ENCODE results near the gene ADGRD2. TPM values are rescaled to one million over a fixed set of nuclear protein-coding genes. Genes with fewer than 3 reads are reported as not detected.

ADGRD2 gene, protein sequence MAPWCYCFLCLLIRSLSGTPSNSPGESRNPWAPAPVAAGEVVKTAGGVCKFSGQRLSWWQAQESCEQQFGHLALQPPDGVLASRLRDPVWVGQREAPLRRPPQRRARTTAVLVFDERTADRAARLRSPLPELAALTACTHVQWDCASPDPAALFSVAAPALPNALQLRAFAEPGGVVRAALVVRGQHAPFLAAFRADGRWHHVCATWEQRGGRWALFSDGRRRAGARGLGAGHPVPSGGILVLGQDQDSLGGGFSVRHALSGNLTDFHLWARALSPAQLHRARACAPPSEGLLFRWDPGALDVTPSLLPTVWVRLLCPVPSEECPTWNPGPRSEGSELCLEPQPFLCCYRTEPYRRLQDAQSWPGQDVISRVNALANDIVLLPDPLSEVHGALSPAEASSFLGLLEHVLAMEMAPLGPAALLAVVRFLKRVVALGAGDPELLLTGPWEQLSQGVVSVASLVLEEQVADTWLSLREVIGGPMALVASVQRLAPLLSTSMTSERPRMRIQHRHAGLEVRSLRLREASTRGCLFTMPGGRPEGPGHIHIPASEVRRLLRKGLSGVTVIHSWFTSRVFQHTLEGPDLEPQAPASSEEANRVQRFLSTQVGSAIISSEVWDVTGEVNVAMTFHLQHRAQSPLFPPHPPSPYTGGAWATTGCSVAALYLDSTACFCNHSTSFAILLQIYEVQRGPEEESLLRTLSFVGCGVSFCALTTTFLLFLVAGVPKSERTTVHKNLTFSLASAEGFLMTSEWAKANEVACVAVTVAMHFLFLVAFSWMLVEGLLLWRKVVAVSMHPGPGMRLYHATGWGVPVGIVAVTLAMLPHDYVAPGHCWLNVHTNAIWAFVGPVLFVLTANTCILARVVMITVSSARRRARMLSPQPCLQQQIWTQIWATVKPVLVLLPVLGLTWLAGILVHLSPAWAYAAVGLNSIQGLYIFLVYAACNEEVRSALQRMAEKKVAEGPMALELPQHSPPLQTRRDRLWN
- under 1 TPM in 1 of 2 donors, not detected in 1; 0.02 TPM for polyA plus RNA-seq

DNA sequence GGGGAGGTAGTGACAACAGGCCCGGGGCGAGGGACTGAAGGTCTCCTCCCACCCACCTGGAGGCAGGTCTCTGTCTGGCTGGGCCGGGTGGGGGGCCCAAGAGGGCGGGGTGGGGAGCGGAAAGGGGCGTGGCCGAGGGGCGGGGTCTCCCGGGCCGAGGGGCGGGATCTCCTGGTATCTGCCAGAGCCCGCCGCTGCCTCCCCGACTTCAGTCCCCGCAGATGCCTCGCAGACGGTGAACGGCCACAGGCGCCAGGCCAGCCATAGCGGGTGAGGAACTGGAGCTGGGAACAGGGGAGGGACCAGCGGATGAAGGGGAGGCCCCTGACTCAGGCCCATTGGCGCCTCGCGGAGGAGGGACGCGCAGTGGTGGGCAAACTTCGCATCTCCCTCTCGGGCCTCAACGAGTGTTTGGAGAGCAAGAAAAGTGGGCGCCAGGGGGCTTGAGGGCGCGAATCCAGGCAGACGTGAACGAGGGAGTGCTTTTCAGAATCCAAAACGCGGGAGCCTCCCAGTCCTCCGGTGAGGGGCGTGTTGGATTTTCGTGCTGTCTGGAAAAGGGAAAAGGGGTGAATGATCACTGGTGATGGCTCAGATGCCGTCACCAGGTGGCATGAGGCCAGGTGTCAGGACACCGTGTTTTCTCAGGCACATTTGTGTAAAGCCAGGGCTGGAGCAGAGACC, at the start of gene ADGRD2:
Gene ADGRD2 (plus strand): TSS at position 211 of the 684 bp plus-strand sequence. CDS start 1,216 bp downstream, outside the sequence.
- no peaks in the 10 kb centered on the region for H3K9me3 ChIP-seq (ENCODE audit: control insufficient read depth in 2 of 2, insufficient read depth in 1 of 2, low read depth in 1 of 2, low read length in 1 of 2)
- WGBS, 2 donors: 7 to 9% methylated on average over 33 to 41 of the region's 41 CpGs

DNA sequence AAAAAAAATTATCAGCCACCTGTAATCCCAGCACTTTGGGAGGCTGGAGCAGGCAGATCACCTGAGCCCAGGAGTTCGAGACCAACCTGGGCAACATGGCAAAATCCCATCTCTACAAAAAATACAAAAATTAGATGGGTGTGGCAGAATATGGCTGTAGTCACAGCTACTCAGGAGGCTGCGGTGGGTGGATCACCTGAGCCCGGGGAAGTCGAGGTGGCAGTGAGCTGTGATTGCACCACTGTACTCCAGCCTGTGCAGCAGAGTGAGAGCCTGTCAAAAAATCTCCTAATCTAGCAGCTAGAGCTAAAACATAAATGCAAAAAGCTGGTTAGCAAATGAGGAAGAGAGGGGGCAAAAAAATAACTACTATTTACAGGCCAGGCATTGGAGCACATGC, 47.0 kb upstream of the ADGRD2 start:
- peaks cover 5 to 14% of the 10 kb centered on the region in 2 donors for H3K36me3 ChIP-seq (ENCODE audit: control insufficient read depth in 2 of 2, insufficient read depth in 2 of 2, low read length in 1 of 2)
- H3K4me1 ChIP-seq (ENCODE audit: control insufficient read depth in 2 of 2, insufficient read depth in 2 of 2, low read length in 1 of 2): peaks cover 0 to 4% of the 10 kb centered on the region in 2 donors
- H3K9me3 ChIP-seq (ENCODE audit: control insufficient read depth in 2 of 2, insufficient read depth in 1 of 2, low read depth in 1 of 2, low read length in 1 of 2): no peaks in the 10 kb centered on the region
- WGBS, 2 donors: 93 to 95% methylated on average over 4 of the region's 4 CpGs
- no peaks in the 10 kb centered on the region for H3K27me3 ChIP-seq (ENCODE audit: control insufficient read depth in 1 of 2, insufficient read depth in 2 of 2, low read length in 2 of 2)
- H3K4me3 ChIP-seq (ENCODE audit: low read depth in 1 of 2, low read length in 2 of 2): no peak overlapping the region
- no peak overlapping the region for H3K27ac ChIP-seq (ENCODE audit: low read depth in 2 of 2, low read length in 1 of 2)

More for the DNA sequence above, at the start of gene ADGRD2:
- Histone ChIP-seq H3K27me3 (ENCODE audit: control insufficient read depth in 1 of 2, insufficient read depth in 2 of 2, low read length in 2 of 2) (peaks cover 0 to 4% of the 10 kb centered on the region in 2 donors), H3K4me3 (ENCODE audit: low read depth in 1 of 2, low read length in 2 of 2) (peak within 1 kb of the TSS in 1 of 2 donors; percentile 1), H3K4me1 (ENCODE audit: control insufficient read depth in 2 of 2, insufficient read depth in 2 of 2, low read length in 1 of 2) (peaks cover 3 to 14% of the 10 kb centered on the region in 2 donors), H3K27ac (ENCODE audit: low read depth in 2 of 2, low read length in 1 of 2) (no peak within 1 kb of the TSS), H3K36me3 (ENCODE audit: control insufficient read depth in 2 of 2, insufficient read depth in 2 of 2, low read length in 1 of 2) (no peaks in the 10 kb centered on the region)

DNA sequence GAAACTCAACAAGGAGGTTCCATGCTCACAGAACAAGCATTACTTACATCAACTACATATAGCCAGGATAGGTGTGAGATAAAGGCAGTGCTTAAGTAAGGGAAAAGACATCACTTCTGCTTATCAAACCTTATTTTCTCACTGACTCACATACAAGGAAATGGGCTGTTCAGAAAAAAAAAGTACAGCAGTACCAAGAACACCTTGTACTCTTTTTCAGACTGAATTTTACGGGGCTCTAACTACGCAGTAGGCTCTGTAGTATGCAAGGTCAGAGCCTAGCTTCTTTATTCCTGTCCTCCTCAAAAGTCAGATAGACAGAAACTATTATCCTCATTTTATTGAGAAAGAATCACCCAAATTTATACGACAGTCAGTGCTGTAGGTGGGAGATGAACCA, 40.8 kb upstream of the ADGRD2 start:
- WGBS, 2 donors: 96% methylated on average over 3 of the region's 3 CpGs
- Histone ChIP-seq H3K27me3 (ENCODE audit: control insufficient read depth in 1 of 2, insufficient read depth in 2 of 2, low read length in 2 of 2) (no peaks in the 10 kb centered on the region), H3K4me1 (ENCODE audit: control insufficient read depth in 2 of 2, insufficient read depth in 2 of 2, low read length in 1 of 2) (no peaks in the 10 kb centered on the region), H3K4me3 (ENCODE audit: low read depth in 1 of 2, low read length in 2 of 2) (no peak overlapping the region), H3K27ac (ENCODE audit: low read depth in 2 of 2, low read length in 1 of 2) (no peak overlapping the region), H3K36me3 (ENCODE audit: control insufficient read depth in 2 of 2, insufficient read depth in 2 of 2, low read length in 1 of 2) (peaks cover 9 to 10% of the 10 kb centered on the region in 2 donors), H3K9me3 (ENCODE audit: control insufficient read depth in 2 of 2, insufficient read depth in 1 of 2, low read depth in 1 of 2, low read length in 1 of 2) (no peaks in the 10 kb centered on the region)

DNA sequence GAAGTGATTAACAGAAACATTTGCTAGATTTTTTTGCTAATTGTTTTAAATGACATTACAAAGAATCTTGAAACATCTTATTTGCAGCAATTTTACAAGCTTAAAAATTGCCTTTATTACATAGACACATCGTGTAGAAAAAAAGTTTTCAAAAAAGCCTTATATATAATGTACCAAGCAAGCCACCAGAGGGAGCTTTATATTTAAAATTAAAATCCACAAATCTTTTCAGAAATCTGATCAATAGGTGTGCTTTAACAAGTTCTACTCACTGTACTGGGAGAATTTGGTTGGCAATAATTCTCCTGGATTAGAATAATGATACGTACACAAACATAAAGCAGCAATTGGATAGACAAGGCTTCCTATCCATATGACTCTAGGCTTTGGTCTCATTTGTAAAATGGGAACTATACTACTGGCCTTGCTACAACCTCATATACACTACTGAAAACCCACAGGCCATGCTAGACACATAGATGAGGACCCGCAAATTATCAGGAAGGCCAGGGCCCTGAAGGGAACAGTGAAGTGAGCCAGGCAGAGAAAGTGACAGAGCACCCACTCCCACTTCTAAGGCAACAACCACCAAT, 39.8 kb upstream of the ADGRD2 start:
- Histone ChIP-seq H3K9me3 (ENCODE audit: control insufficient read depth in 2 of 2, insufficient read depth in 1 of 2, low read depth in 1 of 2, low read length in 1 of 2) (no peaks in the 10 kb centered on the region), H3K36me3 (ENCODE audit: control insufficient read depth in 2 of 2, insufficient read depth in 2 of 2, low read length in 1 of 2) (peaks cover 9 to 10% of the 10 kb centered on the region in 2 donors), H3K27ac (ENCODE audit: low read depth in 2 of 2, low read length in 1 of 2) (no peak overlapping the region), H3K4me1 (ENCODE audit: control insufficient read depth in 2 of 2, insufficient read depth in 2 of 2, low read length in 1 of 2) (no peaks in the 10 kb centered on the region), H3K4me3 (ENCODE audit: low read depth in 1 of 2, low read length in 2 of 2) (no peak overlapping the region), H3K27me3 (ENCODE audit: control insufficient read depth in 1 of 2, insufficient read depth in 2 of 2, low read length in 2 of 2) (no peaks in the 10 kb centered on the region)
- WGBS, 2 donors: 61 to 62% methylated on average over 3 of the region's 3 CpGs

DNA sequence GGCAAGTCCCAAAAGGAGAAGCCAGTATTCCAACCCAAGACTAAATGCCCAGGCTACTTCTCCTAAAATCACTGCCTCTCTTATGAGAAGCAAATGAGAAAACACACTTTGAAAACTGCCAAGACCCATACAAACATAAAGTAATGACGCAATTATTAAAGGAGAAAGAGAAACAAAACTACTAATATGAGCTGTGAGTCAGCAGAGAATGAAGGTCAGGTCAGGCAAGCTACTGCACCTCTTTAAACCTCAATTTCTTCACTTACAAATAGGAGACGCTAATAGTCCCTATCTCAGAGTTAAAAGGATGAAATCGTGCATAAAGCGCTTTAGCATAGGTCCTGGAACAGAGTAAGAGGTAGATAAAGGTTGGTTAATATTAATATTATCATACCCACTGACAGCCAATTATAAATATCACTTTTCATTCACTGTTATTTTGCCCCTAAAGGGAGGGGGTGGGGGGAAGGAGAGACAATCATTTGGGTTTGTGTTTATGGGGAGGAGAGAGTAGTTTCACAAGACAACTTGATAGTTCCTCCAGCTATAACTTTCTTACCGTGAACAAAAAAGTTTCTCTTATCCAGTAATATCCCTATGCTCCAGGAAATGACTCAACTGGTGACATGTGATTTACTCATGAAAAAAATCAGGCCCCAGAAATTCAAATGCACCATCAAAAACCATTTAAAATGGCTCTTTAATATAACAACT, 38.6 kb upstream of the ADGRD2 start:
- H3K27me3 ChIP-seq (ENCODE audit: control insufficient read depth in 1 of 2, insufficient read depth in 2 of 2, low read length in 2 of 2): no peaks in the 10 kb centered on the region
- no peak overlapping the region for H3K4me3 ChIP-seq (ENCODE audit: low read depth in 1 of 2, low read length in 2 of 2)
- no peaks in the 10 kb centered on the region for H3K9me3 ChIP-seq (ENCODE audit: control insufficient read depth in 2 of 2, insufficient read depth in 1 of 2, low read depth in 1 of 2, low read length in 1 of 2)
- WGBS, 2 donors: 65 to 72% methylated on average over 5 of the region's 5 CpGs
- peaks cover 6 to 10% of the 10 kb centered on the region in 2 donors for H3K36me3 ChIP-seq (ENCODE audit: control insufficient read depth in 2 of 2, insufficient read depth in 2 of 2, low read length in 1 of 2)
- H3K4me1 ChIP-seq (ENCODE audit: control insufficient read depth in 2 of 2, insufficient read depth in 2 of 2, low read length in 1 of 2): no peaks in the 10 kb centered on the region
- H3K27ac ChIP-seq (ENCODE audit: low read depth in 2 of 2, low read length in 1 of 2): no peak overlapping the region

DNA sequence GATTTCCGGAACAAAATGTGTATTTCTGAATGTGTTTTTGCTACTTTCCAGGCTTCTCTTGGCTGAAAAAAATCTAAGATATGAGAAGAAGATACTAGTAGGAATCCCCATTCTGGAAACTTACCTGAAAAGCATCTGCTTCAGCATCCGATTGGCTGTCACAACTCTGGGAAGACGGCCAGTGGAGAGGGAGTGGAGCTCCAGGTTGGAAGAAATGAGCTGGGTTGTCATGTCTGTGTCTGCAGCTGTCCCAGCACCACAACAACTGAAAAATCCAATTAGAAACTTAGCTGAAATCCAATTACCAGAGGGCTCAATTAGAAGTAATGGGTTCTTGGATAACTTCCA, 38.0 kb upstream of the ADGRD2 start:
- no peaks in the 10 kb centered on the region for H3K9me3 ChIP-seq (ENCODE audit: control insufficient read depth in 2 of 2, insufficient read depth in 1 of 2, low read depth in 1 of 2, low read length in 1 of 2)
- H3K4me1 ChIP-seq (ENCODE audit: control insufficient read depth in 2 of 2, insufficient read depth in 2 of 2, low read length in 1 of 2): no peaks in the 10 kb centered on the region
- H3K4me3 ChIP-seq (ENCODE audit: low read depth in 1 of 2, low read length in 2 of 2): no peak overlapping the region
- no peak overlapping the region for H3K27ac ChIP-seq (ENCODE audit: low read depth in 2 of 2, low read length in 1 of 2)
- no peaks in the 10 kb centered on the region for H3K27me3 ChIP-seq (ENCODE audit: control insufficient read depth in 1 of 2, insufficient read depth in 2 of 2, low read length in 2 of 2)
- H3K36me3 ChIP-seq (ENCODE audit: control insufficient read depth in 2 of 2, insufficient read depth in 2 of 2, low read length in 1 of 2): peaks cover 6 to 10% of the 10 kb centered on the region in 2 donors
- WGBS, 2 donors: 81 to 88% methylated on average over 3 of the region's 3 CpGs

DNA sequence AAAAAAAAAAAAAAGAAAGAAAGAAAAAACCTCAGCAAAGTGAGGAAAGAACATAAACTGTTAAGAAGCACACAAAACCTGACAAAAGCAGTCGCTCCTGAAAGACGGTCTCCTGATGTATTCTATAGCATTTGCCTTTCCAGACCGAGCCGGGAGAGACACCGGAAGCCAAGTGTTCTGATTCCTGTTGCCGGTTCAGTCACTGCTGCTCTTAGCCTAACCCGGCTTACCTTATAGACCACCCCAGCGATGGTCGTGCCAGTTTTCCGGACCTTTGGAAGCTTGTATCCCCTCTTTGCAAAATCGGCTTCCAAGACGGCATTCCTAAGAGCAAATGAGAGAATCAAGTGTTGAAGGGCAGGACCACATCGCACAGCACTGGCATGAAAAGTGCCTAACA, 35.6 kb upstream of the ADGRD2 start:
- Histone ChIP-seq H3K9me3 (ENCODE audit: control insufficient read depth in 2 of 2, insufficient read depth in 1 of 2, low read depth in 1 of 2, low read length in 1 of 2) (no peaks in the 10 kb centered on the region), H3K4me1 (ENCODE audit: control insufficient read depth in 2 of 2, insufficient read depth in 2 of 2, low read length in 1 of 2) (no peaks in the 10 kb centered on the region), H3K36me3 (ENCODE audit: control insufficient read depth in 2 of 2, insufficient read depth in 2 of 2, low read length in 1 of 2) (peaks cover 6 to 8% of the 10 kb centered on the region in 2 donors), H3K4me3 (ENCODE audit: low read depth in 1 of 2, low read length in 2 of 2) (peak overlapping the region; percentile 80 to 99), H3K27me3 (ENCODE audit: control insufficient read depth in 1 of 2, insufficient read depth in 2 of 2, low read length in 2 of 2) (no peaks in the 10 kb centered on the region), H3K27ac (ENCODE audit: low read depth in 2 of 2, low read length in 1 of 2) (peak overlapping the region in 1 of 2 donors; percentile 83)
- WGBS, 2 donors: 8 to 14% methylated on average over 13 of the region's 13 CpGs

DNA sequence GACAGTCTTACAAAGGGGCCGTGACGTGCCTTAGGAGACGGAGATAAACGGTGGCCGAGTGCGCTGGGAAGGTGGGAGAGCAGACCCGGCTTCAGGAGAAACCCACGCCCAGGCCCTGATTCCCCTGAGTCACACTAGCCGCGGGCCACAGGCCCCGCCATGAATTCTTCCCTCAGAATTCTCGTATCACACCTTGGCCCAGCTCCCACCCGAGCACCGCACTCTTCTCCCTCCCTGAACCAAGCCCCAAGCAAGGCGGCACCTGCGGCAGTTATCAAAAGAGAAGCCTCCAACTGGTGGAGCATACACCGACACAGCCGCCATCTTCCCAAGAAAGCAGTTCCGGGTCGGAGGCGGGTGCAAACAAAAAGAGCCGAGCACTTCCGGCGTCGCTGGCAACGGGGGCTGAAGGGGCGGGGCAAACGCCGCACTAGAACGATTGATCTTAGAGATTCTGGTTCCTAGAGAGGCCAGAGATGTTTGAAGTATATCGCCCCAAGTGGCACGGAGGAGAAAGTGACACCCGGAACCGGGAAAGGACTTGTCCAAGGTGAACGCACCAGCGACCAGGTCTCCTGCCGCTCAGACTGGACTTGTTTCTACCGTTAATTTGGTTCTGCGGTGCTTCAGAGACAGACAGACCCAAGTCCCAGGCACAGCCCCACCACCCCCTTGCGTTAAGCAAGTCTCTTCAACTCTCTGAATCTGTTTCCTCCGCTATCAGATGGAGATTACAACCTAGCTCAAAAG, 35.0 kb upstream of the ADGRD2 start, which contains the start of gene PSMB7:
Gene PSMB7 (minus strand): TSS at position 341 of the 750 bp plus-strand sequence. CDS start 17 bp downstream, at position 324.
- WGBS, 2 donors: 6 to 7% methylated on average over 40 to 41 of the region's 41 CpGs
- Histone ChIP-seq H3K4me1 (ENCODE audit: control insufficient read depth in 2 of 2, insufficient read depth in 2 of 2, low read length in 1 of 2) (no peaks in the 10 kb centered on the region), H3K27me3 (ENCODE audit: control insufficient read depth in 1 of 2, insufficient read depth in 2 of 2, low read length in 2 of 2) (no peaks in the 10 kb centered on the region), H3K9me3 (ENCODE audit: control insufficient read depth in 2 of 2, insufficient read depth in 1 of 2, low read depth in 1 of 2, low read length in 1 of 2) (no peaks in the 10 kb centered on the region), H3K36me3 (ENCODE audit: control insufficient read depth in 2 of 2, insufficient read depth in 2 of 2, low read length in 1 of 2) (peaks cover 6 to 8% of the 10 kb centered on the region in 2 donors), H3K27ac (ENCODE audit: low read depth in 2 of 2, low read length in 1 of 2) (peak within 1 kb of the TSS; percentile 77 to 83), H3K4me3 (ENCODE audit: low read depth in 1 of 2, low read length in 2 of 2) (peak within 1 kb of the TSS; percentile 80 to 99)
